GM12865 (cell line): ENCODE measurements around the gene MYT1.

Source experiments
- DNase-seq: peaks from one replicate; pipeline ENCODE4 v3.0.0; 2010; ENCODE audit warnings: low read depth
- H3K4me3 ChIP-seq: 2 replicates; pipeline ENCODE4 v1.5.1; 2011; ENCODE audit warnings: mild to moderate bottlenecking, low read depth, low read length, control low read depth
- CTCF ChIP-seq: IDR thresholded peaks from 2 replicates; pipeline ENCODE4 v1.5.1; 2011; ENCODE audit warnings: low read length, control low read depth, low read depth, inconsistent platforms; ENCODE audit not compliant: insufficient read depth; ENCODE audit errors: missing control alignments

Gene MYT1

GRCh38 chr20:64151633-64152530 is 12.4 kb upstream of the MYT1 start:
- no peak overlapping the region for H3K4me3 ChIP-seq
- TF ChIP-seq CTCF = no peak
- no peak for DNase-seq

- DNase-seq = no peak
- no peak overlapping the region for H3K4me3 ChIP-seq
- no peak for TF ChIP-seq CTCF
Observed at GRCh38 chr20:64152906-64153305, 11.3 kb upstream of the MYT1 start.

GRCh38 chr20:64153410-64153809 is 10.8 kb upstream of the MYT1 start:
- H3K4me3 ChIP-seq = no peak overlapping the region
- no peak for TF ChIP-seq CTCF
- no peak for DNase-seq

- no peak overlapping the region for H3K4me3 ChIP-seq
- no peak for TF ChIP-seq CTCF
- DNase-seq = no peak
Observed at GRCh38 chr20:64153861-64154589, 10.2 kb upstream of the MYT1 start.

GRCh38 chr20:64154590-64155257 is 9.5 kb upstream of the MYT1 start:
- H3K4me3 ChIP-seq = no peak overlapping the region
- DNase-seq = no peak
- TF ChIP-seq CTCF = no peak

- no peak for TF ChIP-seq CTCF
- no peak for DNase-seq
Observed at GRCh38 chr20:64155258-64156135, 8.8 kb upstream of the MYT1 start.

More at GRCh38 chr20:64155258-64156135, 8.8 kb upstream of the MYT1 start:
- H3K4me3 ChIP-seq = no peak overlapping the region
